Keratinocyte (primary cell): ENCODE results near the gene ATP9B. TPM values are rescaled to one million over a fixed set of nuclear protein-coding genes. Genes with fewer than 3 reads are reported as not detected.

Source experiments
- DNase-seq: peaks from one replicate; pipeline ENCODE4 v3.0.0-alpha.2; 2011; ENCODE audit warnings: low read depth, missing footprints, low spot score
- FAIRE-seq: peaks from 2 replicates; lab custom pipeline; 2011; peaks lifted over from hg19 to GRCh38; lab: Jason Lieb, UNC
- H2AFZ ChIP-seq: 2 replicates; pipeline ENCODE4 v1.6.0; 2012; ENCODE audit warnings: low read length, control low read depth, inconsistent platforms; ENCODE audit not compliant: control insufficient read depth
- H3K27ac ChIP-seq: 2 replicates; pipeline ENCODE4 v1.5.1; 2011; ENCODE audit warnings: low read length; ENCODE audit not compliant: control insufficient read depth, insufficient read depth
- H3K27me3 ChIP-seq: 3 replicates; pipeline ENCODE4 v1.6.0; 2011; ENCODE audit warnings: low read length; ENCODE audit not compliant: control insufficient read depth, insufficient read depth; ENCODE audit errors: extremely low read depth
- H3K36me3 ChIP-seq, 2 experiments: 2 replicates in 1 of 2; 3 replicates in 1 of 2; pipeline ENCODE4 v1.5.1; 2011; ENCODE audit warnings: low read length in 2 of 2, mild to moderate bottlenecking in 1 of 2; ENCODE audit not compliant: control insufficient read depth in 2 of 2, insufficient read depth in 2 of 2; ENCODE audit errors: extremely low read depth in 1 of 2
- H3K4me1 ChIP-seq: 3 replicates; pipeline ENCODE4 v1.5.1; 2011; ENCODE audit warnings: low read length; ENCODE audit not compliant: control insufficient read depth, insufficient read depth; ENCODE audit errors: extremely low read depth
- H3K4me2 ChIP-seq: 3 replicates; pipeline ENCODE4 v1.6.0; 2011; ENCODE audit warnings: low read depth, low read length; ENCODE audit not compliant: control insufficient read depth, insufficient read depth; ENCODE audit errors: extremely low read depth
- H3K4me3 ChIP-seq, 3 experiments: fragments of 200-600 bp in 1 of 3; sonication (generic) in 1 of 3; 2 replicates in 2 of 3; 3 replicates in 1 of 3; pipeline ENCODE4 v1.5.1; 2011 to 2016; ENCODE audit warnings: low read length in 3 of 3, mild to moderate bottlenecking in 3 of 3, control low read depth in 2 of 3, inconsistent platforms in 1 of 3, low read depth in 1 of 3, mixed read lengths in 1 of 3, mixed run types in 1 of 3, moderate library complexity in 1 of 3; ENCODE audit not compliant: control insufficient read depth in 2 of 3, insufficient read depth in 2 of 3; ENCODE audit errors: extremely low read depth in 1 of 3
- H3K79me2 ChIP-seq: 2 replicates; pipeline ENCODE4 v1.6.0; 2012; ENCODE audit warnings: low read length; ENCODE audit not compliant: control insufficient read depth, insufficient read depth
- H3K9ac ChIP-seq: 3 replicates; pipeline ENCODE4 v1.6.0; 2011; ENCODE audit warnings: low read length; ENCODE audit not compliant: control insufficient read depth, insufficient read depth; ENCODE audit errors: extremely low read depth
- H3K9me1 ChIP-seq: 3 replicates; pipeline ENCODE4 v1.6.0; 2011; ENCODE audit warnings: low read length; ENCODE audit not compliant: control insufficient read depth, insufficient read depth; ENCODE audit errors: extremely low read depth
- H3K9me3 ChIP-seq: 2 replicates; pipeline ENCODE4 v1.5.1; 2012; ENCODE audit warnings: low read depth, low read length; ENCODE audit not compliant: control insufficient read depth
- H4K20me1 ChIP-seq: 3 replicates; pipeline ENCODE4 v1.6.0; 2011; ENCODE audit warnings: low read length; ENCODE audit not compliant: control insufficient read depth, insufficient read depth; ENCODE audit errors: extremely low read depth
- EZH2 ChIP-seq: IDR thresholded peaks from one replicate; pipeline ENCODE4 v1.6.1; 2012; ENCODE audit warnings: inconsistent platforms, mild to moderate bottlenecking, low read length, moderate library complexity
- dilution Hi-C: fragments of 300-500 bp; cut with MboI; formaldehyde crosslinking; loops from one replicate; pipeline ENCODE4 v1.7.0; 2020; ENCODE audit warnings: low sequenced_read_pairs; ENCODE audit not compliant: extremely low pct_ligation_motif_present
- polyA plus RNA-seq, 5 experiments: library from polyadenylated mRNA; depleted of rRNA in 3 of 5; stranded (reverse) in 3 of 5; stranded (forward) in 1 of 5; unstranded in 1 of 5; fragments of >200 nt; gene quantifications; 1 replicate in 1 of 5; 2 replicates in 3 of 5; 3 replicates in 1 of 5; pipeline versions ENCODE4 v1.2.1 to v1.2.3, GENCODE V29; 2011 to 2012; ENCODE audit warnings: missing spikeins in 2 of 5, low read depth in 1 of 5, low replicate concordance in 1 of 5
- TF ChIP-seq, protein P1 (sequence below), 3 experiments: IDR thresholded peaks in 1 of 3; conservative IDR thresholded peaks in 1 of 3; optimal IDR thresholded peaks in 1 of 3; 2 replicates in 2 of 3; 3 replicates in 1 of 3; pipeline versions ENCODE3 to v1.5.1; 2011; ENCODE audit warnings: low read length in 3 of 3, mild to moderate bottlenecking in 3 of 3, moderate library complexity in 2 of 3, control low read depth in 1 of 3, inconsistent platforms in 1 of 3; ENCODE audit not compliant: insufficient read depth in 2 of 3; ENCODE audit errors: extremely low read depth in 1 of 3

ATP9B gene
- polyA plus RNA-seq, 1 donor (not counting 4 experiments of a cell fraction or from before 2014, with no cell fraction given): 16.1 TPM

DNA sequence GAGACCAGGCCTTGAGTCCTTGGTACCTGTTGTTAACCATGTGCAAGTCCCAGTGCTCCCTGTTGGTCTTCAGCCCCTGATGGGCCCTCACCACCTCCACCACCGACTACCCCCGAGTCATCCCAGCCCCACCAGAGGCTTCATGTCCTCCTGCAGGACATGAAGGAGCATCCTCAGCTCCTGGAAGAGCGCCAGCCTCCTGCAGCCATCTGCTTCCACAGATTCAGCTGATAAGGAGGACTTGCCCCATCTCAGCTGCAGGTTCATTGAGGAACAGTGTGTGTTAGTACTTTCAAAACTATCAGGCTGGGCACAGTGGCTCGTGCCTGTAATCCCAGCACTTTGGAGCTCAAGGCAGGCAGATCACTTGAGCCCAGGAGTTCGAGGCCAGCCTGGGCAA is 151.9 kb downstream of the ATP9B start:
- Histone ChIP-seq H3K4me3 (no peak overlapping the region), H4K20me1 (no peaks in the 10 kb centered on the region), H3K27me3 (no peaks in the 10 kb centered on the region), H2AFZ (no peak overlapping the region), H3K9me3 (no peaks in the 10 kb centered on the region), H3K9ac (no peak overlapping the region), H3K4me2 (no peak overlapping the region), H3K27ac (no peak overlapping the region), H3K79me2 (no peaks in the 10 kb centered on the region), H3K9me1 (no peaks in the 10 kb centered on the region), H3K4me1 (no peaks in the 10 kb centered on the region), H3K36me3 (no peaks in the 10 kb centered on the region)
- DNase-seq (no peak), FAIRE-seq (no peak)
- TF ChIP-seq, protein P1, sequence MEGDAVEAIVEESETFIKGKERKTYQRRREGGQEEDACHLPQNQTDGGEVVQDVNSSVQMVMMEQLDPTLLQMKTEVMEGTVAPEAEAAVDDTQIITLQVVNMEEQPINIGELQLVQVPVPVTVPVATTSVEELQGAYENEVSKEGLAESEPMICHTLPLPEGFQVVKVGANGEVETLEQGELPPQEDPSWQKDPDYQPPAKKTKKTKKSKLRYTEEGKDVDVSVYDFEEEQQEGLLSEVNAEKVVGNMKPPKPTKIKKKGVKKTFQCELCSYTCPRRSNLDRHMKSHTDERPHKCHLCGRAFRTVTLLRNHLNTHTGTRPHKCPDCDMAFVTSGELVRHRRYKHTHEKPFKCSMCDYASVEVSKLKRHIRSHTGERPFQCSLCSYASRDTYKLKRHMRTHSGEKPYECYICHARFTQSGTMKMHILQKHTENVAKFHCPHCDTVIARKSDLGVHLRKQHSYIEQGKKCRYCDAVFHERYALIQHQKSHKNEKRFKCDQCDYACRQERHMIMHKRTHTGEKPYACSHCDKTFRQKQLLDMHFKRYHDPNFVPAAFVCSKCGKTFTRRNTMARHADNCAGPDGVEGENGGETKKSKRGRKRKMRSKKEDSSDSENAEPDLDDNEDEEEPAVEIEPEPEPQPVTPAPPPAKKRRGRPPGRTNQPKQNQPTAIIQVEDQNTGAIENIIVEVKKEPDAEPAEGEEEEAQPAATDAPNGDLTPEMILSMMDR (optimal IDR thresholded peaks at IDR 0.05 in 1 of 3, IDR thresholded peaks at IDR 0.05 in 1 of 3, conservative IDR thresholded peaks at IDR 0.05 in 1 of 3; ENCODE audit: extremely low read depth in 1 of 3, insufficient read depth in 2 of 3, low read length in 3 of 3): no peak
- no peak for TF ChIP-seq EZH2
- dilution Hi-C loops: no loop called here

DNA sequence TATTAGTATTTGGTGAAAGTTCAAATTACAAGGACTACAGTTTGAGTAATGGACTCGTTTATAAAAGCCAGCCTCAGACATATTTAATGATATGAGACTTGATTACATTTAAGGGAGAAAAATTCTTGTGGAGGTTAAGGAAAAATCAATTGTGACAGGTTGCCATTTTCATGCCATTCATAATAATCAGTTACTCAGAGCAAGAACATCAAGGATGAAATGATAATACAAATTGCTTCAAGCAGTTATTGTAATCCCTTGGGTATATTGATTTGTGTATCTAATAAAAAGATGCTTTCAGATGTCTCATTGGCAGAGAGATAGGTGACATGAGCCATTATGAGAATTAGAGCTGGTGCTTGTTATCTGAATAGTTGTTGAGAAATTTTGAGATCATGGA is 153.6 kb downstream of the ATP9B start:
- dilution Hi-C loops: no loop called here
- TF ChIP-seq, protein P1 (optimal IDR thresholded peaks at IDR 0.05 in 1 of 3, IDR thresholded peaks at IDR 0.05 in 1 of 3, conservative IDR thresholded peaks at IDR 0.05 in 1 of 3; ENCODE audit: extremely low read depth in 1 of 3, insufficient read depth in 2 of 3, low read length in 3 of 3): no peak
- no peak for TF ChIP-seq EZH2

More for the DNA sequence above, 153.6 kb downstream of the ATP9B start:
- DNase-seq (no peak), FAIRE-seq (no peak)
- Histone ChIP-seq H3K9me3 (no peaks in the 10 kb centered on the region), H3K9ac (no peak overlapping the region), H3K9me1 (no peaks in the 10 kb centered on the region), H3K36me3 (no peaks in the 10 kb centered on the region), H3K27ac (no peak overlapping the region), H3K4me2 (no peak overlapping the region), H3K27me3 (no peaks in the 10 kb centered on the region), H3K79me2 (no peaks in the 10 kb centered on the region), H3K4me3 (no peak overlapping the region), H3K4me1 (no peaks in the 10 kb centered on the region), H4K20me1 (no peaks in the 10 kb centered on the region), H2AFZ (no peak overlapping the region)
